ENCODE data around the gene ZNF275.
"Not testable (repeated sequence)": the region's sequence is repeated elsewhere in the genome, so short reads cannot be mapped to it uniquely, and the experiment has no call there.

ZNF275 gene

GRCh38 chrX:153380691-153381090 is 46.7 kb downstream of the ZNF275 start:
- H3K36me3 Mint-ChIP-seq = no peaks in the 10 kb centered on the region
- DNase-seq (no peak), ATAC-seq (replicated peaks) (no peak)
- no peaks in the 10 kb centered on the region for H3K4me1 Mint-ChIP-seq
- H3K4me3 Mint-ChIP-seq = no peak overlapping the region
- no peaks in the 10 kb centered on the region for H3K9me3 Mint-ChIP-seq
- no peaks in the 10 kb centered on the region for H3K27me3 Mint-ChIP-seq
- H3K27ac Mint-ChIP-seq = no peak overlapping the region

GRCh38 chrX:153381684-153382532 is 48.0 kb downstream of the ZNF275 start:
- no peak overlapping the region for H3K27ac Mint-ChIP-seq

GRCh38 chrX:153382563-153383482 is 48.9 kb downstream of the ZNF275 start:
- ATAC-seq (replicated peaks) = no peak
- H3K27me3 Mint-ChIP-seq = peaks cover 0 to 7% of the 10 kb centered on the region in 2 donors
- H3K9me3 Mint-ChIP-seq = no peaks in the 10 kb centered on the region
- no peak for DNase-seq
- no peak overlapping the region for H3K27ac Mint-ChIP-seq
- no peak overlapping the region for H3K4me3 Mint-ChIP-seq
- no peaks in the 10 kb centered on the region for H3K4me1 Mint-ChIP-seq
- H3K36me3 Mint-ChIP-seq = no peaks in the 10 kb centered on the region

More at GRCh38 chrX:153381684-153382532, 48.0 kb downstream of the ZNF275 start:
- ATAC-seq (replicated peaks) (peak; percentile 25 to 47), DNase-seq (no peak)
- Mint-ChIP-seq H3K9me3 (no peaks in the 10 kb centered on the region), H3K36me3 (no peaks in the 10 kb centered on the region), H3K4me1 (no peaks in the 10 kb centered on the region), H3K27me3 (peaks cover 0 to 7% of the 10 kb centered on the region in 2 donors), H3K4me3 (no peak overlapping the region)

- Mint-ChIP-seq H3K9me3 (no peaks in the 10 kb centered on the region), H3K4me3 (no peak overlapping the region), H3K36me3 (no peaks in the 10 kb centered on the region), H3K27ac (no peak overlapping the region), H3K4me1 (no peaks in the 10 kb centered on the region), H3K27me3 (peaks cover 0 to 7% of the 10 kb centered on the region in 2 donors)
- DNase-seq (no peak), ATAC-seq (replicated peaks) (no peak)
Observed at GRCh38 chrX:153384390-153384789, 50.4 kb downstream of the ZNF275 start.

- not testable (repeated sequence) for H3K36me3 Mint-ChIP-seq; ATAC-seq (replicated peaks); H3K9me3 Mint-ChIP-seq; H3K4me1 Mint-ChIP-seq; H3K4me3 Mint-ChIP-seq; DNase-seq; H3K27ac Mint-ChIP-seq; H3K27me3 Mint-ChIP-seq
Observed at GRCh38 chrX:153384973-153385372, 51.0 kb downstream of the ZNF275 start.

GRCh38 chrX:153386097-153386496 is 52.1 kb downstream of the ZNF275 start:
- no peak for DNase-seq
- Mint-ChIP-seq H3K4me1 (no peaks in the 10 kb centered on the region), H3K27me3 (peaks cover 0 to 7% of the 10 kb centered on the region in 2 donors), H3K9me3 (no peaks in the 10 kb centered on the region), H3K36me3 (no peaks in the 10 kb centered on the region), H3K4me3 (no peak overlapping the region), H3K27ac (no peak overlapping the region)
- ATAC-seq (replicated peaks) = no peak

- Mint-ChIP-seq H3K36me3 (no peaks in the 10 kb centered on the region), H3K27ac (no peak overlapping the region), H3K4me1 (no peaks in the 10 kb centered on the region), H3K4me3 (no peak overlapping the region), H3K9me3 (no peaks in the 10 kb centered on the region), H3K27me3 (peaks cover 0 to 7% of the 10 kb centered on the region in 2 donors)
- DNase-seq (no peak), ATAC-seq (replicated peaks) (no peak)
Observed at GRCh38 chrX:153387345-153387744, 53.4 kb downstream of the ZNF275 start.

- Mint-ChIP-seq H3K4me1 (no peaks in the 10 kb centered on the region), H3K9me3 (no peaks in the 10 kb centered on the region), H3K4me3 (no peak overlapping the region), H3K36me3 (no peaks in the 10 kb centered on the region), H3K27me3 (peaks cover 0 to 7% of the 10 kb centered on the region in 2 donors), H3K27ac (no peak overlapping the region)
- ATAC-seq (replicated peaks) = no peak
- no peak for DNase-seq
Observed at GRCh38 chrX:153387987-153388721, 54.2 kb downstream of the ZNF275 start.

- H3K36me3 Mint-ChIP-seq = no peaks in the 10 kb centered on the region
- no peaks in the 10 kb centered on the region for H3K4me1 Mint-ChIP-seq
- no peak overlapping the region for H3K27ac Mint-ChIP-seq
- ATAC-seq (replicated peaks) (no peak), DNase-seq (no peak)
- no peaks in the 10 kb centered on the region for H3K9me3 Mint-ChIP-seq
- H3K4me3 Mint-ChIP-seq = no peak overlapping the region
- H3K27me3 Mint-ChIP-seq = peaks cover 0 to 7% of the 10 kb centered on the region in 2 donors
Observed at GRCh38 chrX:153388722-153389459, 54.9 kb downstream of the ZNF275 start.

GRCh38 chrX:153389460-153389768 is 55.5 kb downstream of the ZNF275 start:
- DNase-seq; H3K9me3 Mint-ChIP-seq; H3K4me1 Mint-ChIP-seq; ATAC-seq (replicated peaks); H3K27me3 Mint-ChIP-seq; H3K27ac Mint-ChIP-seq; H3K4me3 Mint-ChIP-seq; H3K36me3 Mint-ChIP-seq: not testable (repeated sequence)

GRCh38 chrX:153392642-153393321 is 58.8 kb downstream of the ZNF275 start:
- Mint-ChIP-seq H3K27me3 (no peaks in the 10 kb centered on the region), H3K4me1 (no peaks in the 10 kb centered on the region)

GRCh38 chrX:153394612-153395011 is 60.7 kb downstream of the ZNF275 start:
- ATAC-seq (replicated peaks) (no peak), DNase-seq (no peak)
- Mint-ChIP-seq H3K9me3 (no peaks in the 10 kb centered on the region), H3K4me3 (no peak overlapping the region), H3K4me1 (no peaks in the 10 kb centered on the region), H3K27me3 (peaks cover 0 to 11% of the 10 kb centered on the region in 2 donors), H3K36me3 (no peaks in the 10 kb centered on the region), H3K27ac (no peak overlapping the region)

More at GRCh38 chrX:153392642-153393321, 58.8 kb downstream of the ZNF275 start:
- Mint-ChIP-seq H3K9me3 (no peaks in the 10 kb centered on the region), H3K36me3 (no peaks in the 10 kb centered on the region), H3K4me3 (no peak overlapping the region), H3K27ac (no peak overlapping the region)
- ATAC-seq (replicated peaks) = no peak
- no peak for DNase-seq

GRCh38 chrX:153395613-153396319 is 61.8 kb downstream of the ZNF275 start:
- DNase-seq (no peak), ATAC-seq (replicated peaks) (no peak)
- Mint-ChIP-seq H3K4me1 (no peaks in the 10 kb centered on the region), H3K9me3 (no peaks in the 10 kb centered on the region), H3K27me3 (peaks cover 0 to 11% of the 10 kb centered on the region in 2 donors), H3K36me3 (no peaks in the 10 kb centered on the region), H3K4me3 (no peak overlapping the region), H3K27ac (no peak overlapping the region)
